Measurements from ENCODE around the gene ATP6V0A1.

- no peak for TF ChIP-seq REST (IDR thresholded peaks at IDR 0.05)
- TF ChIP-seq RAD21 (IDR thresholded peaks at IDR 0.05), result no peak
- TF ChIP-seq SP1 (IDR thresholded peaks at IDR 0.05), result no peak
- no peak for TF ChIP-seq CTCF (IDR thresholded peaks at IDR 0.05; ENCODE audit: low read depth, low read length, missing input control)
- TF ChIP-seq TAF1 (conservative IDR thresholded peaks at IDR 0.05), result no peak
- TF ChIP-seq YY1 (IDR thresholded peaks at IDR 0.05), result no peak
- TF ChIP-seq ATF3 (IDR thresholded peaks at IDR 0.05), result no peak
- no peak for TF ChIP-seq FOXA1 (IDR thresholded peaks at IDR 0.05)
Observed at GRCh38 chr17:42520540-42520951, 61.9 kb downstream of the ATP6V0A1 start.
